HG03066 (cell line): Measurements from ENCODE around the gene ATF2.

ENCODE experiments used
- ATAC-seq: cut with Tn5 transposase; IDR thresholded peaks from one replicate; pipeline ENCODE4 v1.9.1; 2021; ENCODE audit warnings: low read depth; ENCODE audit not compliant: unreplicated experiment

Gene ATF2

DNA sequence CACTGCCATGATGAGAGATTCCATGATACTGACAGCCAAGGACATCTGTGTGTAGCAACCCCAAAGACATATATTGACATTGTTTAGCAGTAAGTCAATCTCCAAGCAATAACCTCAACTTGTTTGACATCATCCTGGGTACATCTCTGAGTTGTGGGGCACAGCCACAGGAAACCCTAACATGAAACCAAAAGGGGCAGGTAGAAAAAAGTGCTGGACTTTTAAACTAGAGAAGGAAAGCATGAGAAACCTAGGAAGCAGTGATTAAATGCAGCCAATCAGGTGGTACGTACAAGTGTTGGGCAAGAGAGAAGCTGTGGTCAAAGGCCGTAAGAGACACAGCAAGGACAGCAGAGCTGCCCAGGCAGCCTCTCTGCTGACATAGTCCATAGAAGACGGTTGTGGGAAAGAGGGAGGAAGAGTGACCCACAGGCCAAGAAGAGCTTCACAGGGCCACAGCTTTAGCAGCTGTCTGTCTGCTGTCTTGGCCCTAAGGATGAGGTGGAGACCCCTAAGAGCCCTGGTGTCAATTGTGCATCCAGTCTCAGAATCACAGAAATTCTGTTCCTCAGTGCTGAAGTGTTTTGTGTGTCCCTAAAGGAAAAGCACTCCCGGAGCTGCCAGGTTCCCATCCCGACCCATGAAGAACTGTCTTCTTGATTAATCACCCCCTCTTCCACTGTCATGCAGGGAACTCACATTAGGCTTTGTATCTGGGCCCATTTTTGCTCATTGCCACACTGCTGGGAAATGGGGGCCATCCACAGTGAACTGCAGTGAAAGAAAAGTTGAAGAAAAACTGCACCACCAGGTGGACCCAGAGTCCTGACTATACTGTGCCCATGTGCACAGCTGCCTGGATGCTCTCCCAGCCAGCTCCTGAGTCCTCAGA is 137.4 kb downstream of the ATF2 start:
- no peak for ATAC-seq

- ATAC-seq, result no peak
Observed at GRCh38 chr2:175027755-175028154, 140.2 kb downstream of the ATF2 start.

DNA sequence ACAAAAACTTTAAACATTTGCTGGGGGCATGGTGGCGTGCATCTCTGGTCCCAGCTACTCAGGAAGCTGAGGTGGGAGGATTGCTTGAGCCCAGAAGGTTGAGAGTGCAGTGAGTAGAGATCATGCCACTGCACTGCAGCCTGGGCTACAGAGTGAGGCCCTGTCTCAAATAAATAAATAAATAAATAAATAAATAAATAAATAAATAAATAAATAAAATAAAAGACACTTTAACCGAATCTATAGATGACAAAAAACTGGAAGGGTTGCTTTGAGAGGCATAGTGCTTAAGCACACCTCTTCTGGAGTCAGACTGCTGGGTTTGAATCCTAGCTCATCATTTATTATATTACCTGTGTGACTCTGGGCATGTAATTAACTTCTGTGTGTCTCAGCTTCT is 141.6 kb downstream of the ATF2 start:
- no peak for ATAC-seq

DNA sequence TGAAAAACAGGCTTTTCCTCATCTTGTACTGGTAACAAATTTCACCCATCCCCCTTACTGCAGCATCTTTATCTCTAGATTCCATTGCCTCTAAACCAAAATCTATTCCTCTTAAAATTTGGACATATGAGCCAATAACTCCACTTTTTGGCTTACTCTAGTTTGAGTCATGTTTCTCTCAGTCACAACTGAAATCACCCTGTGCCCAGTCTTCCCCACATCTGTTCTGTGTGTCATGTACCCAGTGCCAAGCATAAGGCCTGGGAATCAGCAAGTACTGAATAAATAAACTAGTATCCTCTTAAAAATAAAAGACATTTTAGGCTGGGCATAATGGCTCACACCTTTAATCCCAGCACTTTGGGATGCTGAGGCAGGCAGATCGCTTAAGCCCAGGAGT is 142.1 kb downstream of the ATF2 start:
- no peak for ATAC-seq

GRCh38 chr2:175025233-175025632 is 142.8 kb downstream of the ATF2 start:
- ATAC-seq, result no peak

GRCh38 chr2:175022923-175023322 is 145.1 kb downstream of the ATF2 start:
- ATAC-seq, result no peak
